VCaP (cell line): ENCODE measurements around the gene XKR7.
A peak's percentile ranks its signal among the peaks of the same experiment; 100 is the strongest.

Source experiments
- H3K27ac ChIP-seq: fragments of 450-650 bp; 2 replicates; pipeline ENCODE4 v1.5.1; 2017
- CTCF ChIP-seq: fragments of 450-650 bp; conservative IDR thresholded peaks from 2 replicates; pipeline ENCODE4 v1.5.1; 2017; ENCODE audit warnings: mild to moderate bottlenecking, moderate library complexity

Gene XKR7

GRCh38 chr20:31945785-31946184 lies 22.2 kb upstream of the XKR7 start:
- TF ChIP-seq CTCF, result no peak
- H3K27ac ChIP-seq, result no peak overlapping the region

- TF ChIP-seq CTCF, result no peak
These were observed 19.9 kb upstream of the XKR7 start for GRCh38 chr20:31948008-31948407.

GRCh38 chr20:31949877-31950646 lies 17.9 kb upstream of the XKR7 start:
- no peak overlapping the region; the same call in 1 of the 2 replicates for H3K27ac ChIP-seq
- TF ChIP-seq CTCF, result no peak

More at GRCh38 chr20:31948008-31948407, 19.9 kb upstream of the XKR7 start:
- H3K27ac ChIP-seq, result no peak overlapping the region

- peak overlapping the region; percentile 84; the same call in 1 of the 2 replicates for H3K27ac ChIP-seq
- TF ChIP-seq CTCF, result no peak
These were observed 16.8 kb upstream of the XKR7 start for GRCh38 chr20:31951203-31951529.

GRCh38 chr20:31951530-31952453 lies 16.2 kb upstream of the XKR7 start, which contains the start of gene PDRG1:
PDRG1 (minus strand) TSS chr20:31952046; CDS start chr20:31951961, 85 bp downstream.
- H3K27ac ChIP-seq, result peak within 1 kb of the TSS; percentile 84
- peak; percentile 99 for TF ChIP-seq CTCF

GRCh38 chr20:31953556-31954148 lies 14.3 kb upstream of the XKR7 start:
- TF ChIP-seq CTCF, result no peak
- H3K27ac ChIP-seq, result no peak overlapping the region

GRCh38 chr20:31954500-31954899 lies 13.5 kb upstream of the XKR7 start:
- H3K27ac ChIP-seq, result no peak overlapping the region
- no peak for TF ChIP-seq CTCF
